Effector CD4-positive, alpha-beta T cell (primary cell): Measurements from ENCODE around the gene CST11. TPM values are rescaled to one million over a fixed set of nuclear protein-coding genes. Genes with fewer than 3 reads are reported as not detected.
"Not testable (repeated sequence)": the region's sequence is repeated elsewhere in the genome, so short reads cannot be mapped to it uniquely, and the experiment has no call there.

Experiments
- DNase-seq: peaks from one replicate; pipeline ENCODE4 v3.0.0-alpha.2; 2020
- total RNA-seq: gene quantifications from one replicate; lab custom pipeline; 2026; lab: John Stamatoyannopoulos, UW

CST11 gene, protein sequence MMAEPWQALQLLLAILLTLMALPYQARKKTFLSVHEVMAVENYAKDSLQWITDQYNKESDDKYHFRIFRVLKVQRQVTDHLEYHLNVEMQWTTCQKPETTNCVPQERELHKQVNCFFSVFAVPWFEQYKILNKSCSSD
- total RNA-seq = not detected

DNA sequence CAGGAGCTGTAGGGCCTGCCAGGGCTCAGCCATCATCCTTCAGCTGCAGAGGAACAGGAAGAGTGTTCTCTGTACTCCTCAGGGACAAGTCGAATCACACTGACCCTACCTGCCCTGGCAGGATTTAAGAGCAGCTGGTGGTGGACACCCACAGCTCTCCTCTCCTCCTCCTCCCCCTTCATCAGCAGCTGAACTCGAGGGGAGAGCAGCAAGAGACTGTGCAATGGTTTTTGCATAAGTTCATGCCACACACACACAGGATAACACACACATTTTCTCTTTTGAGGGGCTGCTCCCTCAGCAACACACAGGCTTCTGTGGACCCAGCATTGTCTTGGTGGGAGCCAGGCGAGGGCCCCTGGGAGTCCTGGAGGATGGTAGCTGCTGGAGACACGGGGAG is at the start of gene CST11:
TSS of gene CST11 (minus strand) at position 101 of the 400 bp plus-strand sequence. CDS start at position 36, 65 bp downstream.
- no peak for DNase-seq

DNA sequence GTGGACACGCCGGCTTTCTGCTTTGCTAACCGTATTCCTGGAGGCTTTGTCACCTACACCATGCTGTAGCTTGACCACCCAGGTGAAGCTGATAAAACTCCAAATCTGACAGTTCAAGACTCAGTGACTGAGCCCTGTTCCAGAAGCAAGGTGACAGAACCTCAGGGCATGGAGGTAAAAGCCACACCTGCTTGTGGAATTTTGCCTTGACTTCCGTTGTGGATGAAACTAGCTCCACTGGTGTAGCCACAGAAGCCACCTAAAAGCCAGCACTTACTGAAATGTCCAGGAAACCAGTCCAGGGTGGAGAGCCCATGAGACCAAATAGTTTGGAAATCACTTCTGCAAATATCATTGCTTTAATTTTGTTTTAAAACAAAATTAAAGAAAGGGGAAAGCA is 49.2 kb upstream of the CST11 start:
- DNase-seq = no peak

DNA sequence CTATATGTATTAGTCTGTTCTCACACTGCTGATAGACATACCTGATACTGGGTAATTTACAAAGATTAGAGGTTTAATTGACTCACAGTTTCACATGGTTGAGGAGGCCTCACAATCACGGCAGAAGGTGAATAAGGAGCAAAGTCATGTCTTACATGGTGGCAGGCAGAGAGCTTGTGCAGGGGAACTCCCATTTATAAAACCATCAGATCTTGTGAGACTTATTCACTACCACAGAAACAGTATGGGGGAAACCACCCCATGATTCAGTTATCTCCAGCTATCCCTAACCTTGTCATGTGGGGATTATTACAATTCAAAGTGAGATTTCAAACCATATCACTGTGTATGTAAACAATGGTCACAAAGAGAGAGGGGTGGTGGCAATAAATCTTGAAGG is 44.9 kb upstream of the CST11 start:
- DNase-seq = no peak

DNA sequence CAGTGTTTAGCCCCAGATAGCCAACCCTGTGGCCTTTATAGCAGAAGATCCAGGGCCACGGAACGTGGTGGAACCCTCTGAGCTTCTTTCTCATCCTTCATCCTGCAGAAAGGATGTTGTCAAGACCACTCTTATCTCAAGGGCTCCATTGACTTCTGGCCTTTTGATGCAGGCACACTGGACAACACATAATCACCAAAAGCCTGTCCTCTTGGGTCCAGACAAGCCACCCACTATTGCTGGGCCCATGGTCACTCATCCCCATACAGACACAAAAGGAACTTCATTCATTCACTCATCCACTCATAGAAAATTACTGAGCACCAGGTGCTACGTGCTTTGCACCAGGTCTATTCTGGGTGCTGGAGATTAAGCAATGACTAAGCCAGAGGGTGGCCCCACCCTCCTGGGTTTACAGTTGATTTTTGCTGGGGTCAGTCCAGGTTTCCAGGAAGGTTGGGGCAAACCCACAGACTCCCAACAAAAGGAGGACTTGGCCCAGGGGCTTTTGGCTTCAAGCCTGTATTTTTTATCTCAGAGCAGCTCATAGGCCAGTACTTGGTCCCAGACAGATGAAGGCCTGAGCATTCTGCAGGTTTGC is 40.6 kb upstream of the CST11 start:
- no peak for DNase-seq

DNA sequence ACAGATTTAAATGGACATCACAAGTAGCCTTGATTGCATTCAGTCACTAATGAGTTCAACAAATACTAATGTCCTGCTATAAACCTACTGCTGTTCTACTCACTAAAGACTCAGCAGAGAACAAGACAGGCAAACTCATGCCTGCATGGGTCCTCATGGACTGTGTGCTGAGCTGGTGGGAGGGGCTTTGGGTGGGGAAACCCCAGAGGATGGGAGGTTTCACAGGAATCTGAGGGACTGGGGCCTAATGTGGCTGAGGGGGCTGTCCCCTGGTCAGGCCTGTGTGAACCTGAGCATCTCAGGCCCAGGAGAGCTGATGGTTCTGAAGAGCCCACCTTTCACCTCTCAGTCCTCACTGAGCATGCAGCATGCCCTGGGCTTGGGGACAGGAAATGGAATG is 39.6 kb upstream of the CST11 start:
- no peak for DNase-seq

DNA sequence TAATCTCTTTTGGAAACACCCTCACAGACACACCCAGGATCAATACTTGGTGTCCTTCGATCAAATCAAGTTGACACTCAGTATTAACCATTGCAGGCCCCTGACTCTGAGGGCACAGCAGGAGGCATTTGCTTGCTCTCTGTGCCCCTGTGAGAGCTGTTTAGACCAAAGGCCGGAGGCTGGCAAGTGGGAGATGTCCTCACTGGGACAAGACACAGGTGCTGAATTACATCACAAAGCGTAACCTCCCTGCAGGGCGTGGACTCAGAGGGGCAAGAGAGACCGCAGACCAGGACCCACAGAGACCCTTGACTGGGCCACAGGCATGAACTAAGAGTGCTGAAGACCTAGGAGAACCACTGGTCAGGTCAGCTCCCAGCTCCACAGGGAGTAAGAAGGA is 38.1 kb upstream of the CST11 start, which contains the start of gene CST8:
TSS of gene CST8 (plus strand) at position 301 of the 400 bp plus-strand sequence. CDS start 551 bp downstream, outside the sequence.
- no peak for DNase-seq

DNA sequence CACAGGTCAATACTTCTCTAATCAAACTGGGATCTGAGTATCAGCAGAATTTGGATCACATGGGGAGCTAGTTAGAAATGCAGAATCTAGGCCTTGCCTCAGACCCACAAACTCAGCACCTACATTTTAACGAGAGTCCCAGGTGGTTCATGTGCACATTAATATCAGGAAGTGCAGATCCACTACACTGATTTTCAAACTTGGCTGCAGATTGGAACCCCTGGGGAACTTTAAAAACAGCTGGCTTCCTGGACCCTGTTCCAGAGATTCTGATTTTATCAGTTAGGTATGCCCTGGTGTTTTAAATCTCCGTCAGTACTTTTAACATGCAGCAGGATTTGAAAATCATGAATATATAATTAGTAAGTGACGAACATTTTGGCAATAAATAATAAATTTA is 36.3 kb upstream of the CST11 start:
- no peak for DNase-seq

DNA sequence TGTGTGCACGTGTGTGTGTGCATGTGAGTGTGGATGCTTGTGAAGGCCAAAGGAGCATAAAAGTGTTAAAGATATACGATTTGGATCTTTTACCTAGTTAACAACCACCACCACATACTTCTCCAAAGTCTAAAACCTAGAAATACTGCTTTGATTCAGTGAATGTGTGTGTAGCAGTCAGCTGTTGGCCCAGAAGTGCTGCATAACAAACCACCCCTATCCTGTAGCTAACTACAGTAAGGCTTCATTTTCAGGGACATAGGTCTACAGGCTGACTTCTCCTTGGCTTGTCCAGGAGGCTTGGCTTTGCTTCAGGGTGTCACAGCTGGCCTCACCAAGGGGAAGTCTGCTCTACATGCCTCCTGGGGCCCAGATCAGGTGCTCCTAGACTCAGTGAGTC is 35.8 kb upstream of the CST11 start:
- no peak for DNase-seq

DNA sequence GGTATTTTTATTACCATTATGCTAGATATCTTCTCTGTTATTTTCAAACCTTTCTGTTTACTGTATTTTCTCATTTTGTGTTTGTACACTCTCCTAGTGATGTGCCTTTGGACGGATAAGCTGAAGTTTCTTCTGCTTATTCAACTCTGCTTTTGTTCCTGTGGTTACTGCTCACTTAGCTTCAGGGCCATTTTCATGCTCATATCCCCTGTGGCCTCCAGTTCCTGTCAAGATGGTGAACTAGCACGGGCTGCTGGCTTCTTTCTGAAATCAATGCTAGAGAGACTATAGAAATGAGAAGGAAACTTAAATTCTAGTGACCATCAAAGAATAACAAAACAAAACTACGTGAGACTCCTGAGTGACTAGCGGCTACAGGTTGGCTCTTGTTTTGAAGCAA is 31.4 kb upstream of the CST11 start:
- no peak for DNase-seq

DNA sequence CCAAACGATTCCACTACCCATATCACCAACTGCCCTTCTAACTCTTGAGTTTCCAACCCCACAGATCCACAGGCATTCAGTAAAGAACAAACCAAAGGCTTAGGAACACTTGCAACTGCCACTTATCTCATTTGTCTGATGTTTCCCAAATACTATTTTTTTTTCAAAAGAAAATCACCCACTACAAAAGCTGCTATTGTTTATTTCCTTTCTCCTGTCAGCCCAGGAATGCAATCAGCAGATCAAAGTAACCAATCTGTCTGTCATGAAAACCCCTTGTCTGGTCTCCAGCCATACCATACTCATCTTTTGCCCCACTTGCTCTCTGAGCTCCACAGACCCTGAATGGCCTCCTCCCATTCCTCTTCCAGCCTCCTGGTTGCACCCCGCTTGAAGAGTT is 29.5 kb upstream of the CST11 start:
- no peak for DNase-seq

DNA sequence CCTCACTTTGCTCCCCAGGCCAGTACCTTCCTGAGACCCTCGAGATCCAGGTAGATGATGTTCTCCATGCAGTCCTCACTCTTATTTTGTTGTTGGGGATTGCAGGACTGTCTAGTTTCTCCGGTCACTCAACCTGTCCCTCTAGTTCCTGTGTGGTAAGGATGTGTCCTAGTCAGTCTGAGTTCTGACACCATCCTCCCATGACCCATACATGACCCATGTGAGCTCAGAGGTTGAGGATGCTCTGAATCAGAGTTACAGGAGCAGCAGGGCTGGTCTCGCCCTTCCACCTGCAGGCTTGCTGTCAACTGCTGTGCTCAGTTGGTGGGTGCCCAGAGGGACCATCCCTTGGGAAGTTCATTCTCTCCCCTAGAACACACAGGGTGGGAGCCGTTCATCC is 26.4 kb upstream of the CST11 start:
- no peak for DNase-seq

DNA sequence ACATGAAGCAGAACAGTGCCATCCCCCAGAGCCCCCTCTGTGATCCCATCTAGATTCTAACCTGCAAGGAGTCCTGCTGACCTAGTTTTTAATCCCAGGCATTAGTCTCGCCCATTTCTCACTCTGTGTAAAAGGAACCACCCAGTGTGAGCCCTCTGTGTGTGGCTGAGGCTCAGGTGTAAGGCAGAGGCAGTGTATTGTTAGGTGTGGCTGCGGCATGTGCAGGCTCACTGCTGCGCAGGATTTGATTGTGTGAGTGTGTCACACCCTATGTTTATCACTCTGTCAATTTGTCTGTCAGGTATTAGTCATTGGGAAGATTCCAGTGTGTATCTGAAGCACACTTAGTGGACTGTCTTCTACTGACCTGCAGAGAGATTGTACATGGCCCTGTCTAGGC is 24.5 kb upstream of the CST11 start:
- DNase-seq = no peak

DNA sequence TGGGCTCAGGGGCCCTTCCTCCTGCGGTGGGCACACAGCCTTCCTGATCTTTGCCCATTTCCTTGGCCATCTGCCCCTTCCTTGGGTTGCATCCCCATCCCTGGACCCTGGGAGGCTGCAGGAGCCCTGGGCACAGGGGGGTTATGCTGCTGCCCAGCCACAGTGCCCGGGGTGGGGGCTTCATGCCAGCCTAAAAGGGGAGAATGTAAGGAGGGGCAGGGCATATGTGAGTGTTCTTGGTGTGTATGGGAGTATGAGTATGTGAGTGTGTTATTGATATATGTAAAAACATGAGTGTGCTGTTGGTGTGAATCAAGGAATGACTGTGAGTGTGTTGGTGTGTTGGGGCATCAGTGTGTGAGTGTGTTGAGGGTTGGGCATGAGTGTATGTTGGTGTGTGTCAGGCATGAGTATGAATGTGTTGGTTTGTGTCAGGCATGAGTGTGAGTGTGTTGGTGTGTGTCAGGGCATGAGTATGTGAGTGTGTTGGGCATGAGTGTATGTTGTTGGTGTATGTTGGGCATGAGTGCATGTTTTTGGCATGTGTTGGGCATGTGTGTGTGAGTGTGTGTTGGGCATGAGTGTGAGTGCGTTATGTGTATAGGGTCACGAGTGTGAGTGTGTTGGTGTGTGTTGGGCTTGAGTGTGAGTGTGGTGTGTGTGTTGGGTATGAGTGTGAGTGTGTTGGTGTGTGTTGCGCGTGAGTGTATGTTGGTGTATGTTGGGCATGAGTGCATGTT is 23.5 kb upstream of the CST11 start:
- no peak for DNase-seq

DNA sequence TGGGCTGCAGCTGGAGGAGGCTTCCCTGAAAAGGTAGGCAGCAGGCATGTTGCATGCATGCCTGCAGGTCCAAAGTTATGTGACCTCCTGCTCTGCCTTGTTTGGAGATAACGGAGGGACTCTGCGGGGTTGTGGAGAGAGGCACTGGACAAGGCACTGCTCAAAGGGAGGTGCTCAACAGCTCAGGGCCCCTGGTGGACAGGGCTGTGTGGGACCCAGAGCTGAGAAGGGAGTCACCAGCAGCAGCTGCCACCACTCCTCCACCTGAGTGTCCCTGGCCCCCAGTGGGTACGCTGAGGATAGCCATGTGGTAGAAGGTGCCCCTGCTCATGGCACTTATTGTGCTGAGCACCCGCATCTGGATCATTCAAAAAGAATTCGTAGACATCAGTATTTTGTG is 22.7 kb upstream of the CST11 start:
- DNase-seq = no peak

DNA sequence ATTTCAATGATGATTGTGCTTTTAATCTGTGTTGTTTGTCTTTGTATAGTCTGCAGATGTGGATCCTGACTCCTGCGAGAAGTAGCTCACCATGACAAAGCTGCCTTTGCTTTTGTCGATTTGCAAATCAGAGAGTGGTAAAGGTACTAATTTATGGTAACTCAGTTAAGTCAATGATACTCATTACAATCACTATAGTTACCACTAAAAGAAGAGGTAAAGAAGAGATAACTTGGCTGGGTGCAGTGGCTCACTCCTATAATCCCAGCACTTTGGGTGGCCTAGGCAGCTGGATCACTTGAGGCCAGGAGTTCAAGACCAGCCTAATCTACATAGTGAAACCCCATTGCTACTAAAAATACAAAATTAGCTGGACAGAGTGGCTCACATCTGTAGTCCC is 20.6 kb upstream of the CST11 start:
- DNase-seq = not testable (repeated sequence)

DNA sequence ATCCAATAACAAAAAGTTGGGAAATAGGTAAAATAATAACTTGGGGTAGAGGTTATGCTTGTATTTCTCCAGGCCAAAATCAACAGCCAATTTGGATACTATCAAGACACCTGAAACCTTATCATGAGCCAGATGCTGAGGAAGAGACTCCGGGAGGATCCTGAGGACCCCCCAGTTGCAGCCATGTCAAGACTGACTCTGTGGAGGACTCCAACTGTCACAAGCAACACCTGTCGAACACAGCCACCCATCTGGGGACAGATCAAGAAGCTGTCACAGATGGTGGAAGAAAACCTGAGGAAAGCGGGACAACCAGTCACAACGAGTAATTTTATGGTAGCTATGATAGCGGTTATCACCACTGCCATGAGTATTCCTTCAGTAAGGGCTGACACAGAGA is 19.6 kb upstream of the CST11 start:
- DNase-seq = not testable (repeated sequence)

DNA sequence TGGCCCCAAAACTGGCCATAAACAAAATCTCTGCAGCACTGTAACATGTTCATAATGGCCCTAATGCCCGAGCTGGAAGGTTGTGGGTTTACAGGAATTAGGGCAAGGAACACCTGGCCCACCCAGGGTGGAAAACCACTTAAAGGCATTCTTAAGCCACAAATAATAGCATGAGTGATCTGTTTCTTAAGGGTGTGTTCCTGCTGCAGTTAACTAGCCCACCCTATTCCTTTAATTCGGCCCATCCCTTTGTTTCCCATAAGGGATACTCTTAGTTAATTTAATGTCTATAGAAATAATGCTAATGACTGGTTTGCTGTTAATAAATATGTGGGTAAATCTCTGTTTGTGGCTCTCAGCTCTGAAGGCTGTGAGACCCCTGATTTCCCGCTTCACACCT is 14.3 kb upstream of the CST11 start:
- DNase-seq = not testable (repeated sequence)

DNA sequence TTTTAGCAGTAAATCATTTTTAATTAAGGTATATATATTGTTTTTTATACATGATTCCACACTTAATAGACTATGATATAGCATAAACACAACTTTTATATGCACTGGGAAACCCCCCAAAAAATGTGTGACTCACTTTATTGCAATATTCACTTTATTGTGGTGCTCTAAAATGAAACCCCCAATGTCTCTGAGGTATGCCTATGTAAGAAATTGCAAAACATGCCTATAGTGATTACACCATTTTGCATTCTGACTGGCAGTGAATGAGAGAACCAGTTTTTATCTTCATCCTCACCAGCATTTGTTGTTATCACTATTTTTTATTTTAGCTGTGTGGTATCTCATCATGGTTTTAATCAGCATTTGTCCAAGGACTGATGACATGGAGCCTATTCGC is 8.5 kb upstream of the CST11 start:
- DNase-seq = no peak

DNA sequence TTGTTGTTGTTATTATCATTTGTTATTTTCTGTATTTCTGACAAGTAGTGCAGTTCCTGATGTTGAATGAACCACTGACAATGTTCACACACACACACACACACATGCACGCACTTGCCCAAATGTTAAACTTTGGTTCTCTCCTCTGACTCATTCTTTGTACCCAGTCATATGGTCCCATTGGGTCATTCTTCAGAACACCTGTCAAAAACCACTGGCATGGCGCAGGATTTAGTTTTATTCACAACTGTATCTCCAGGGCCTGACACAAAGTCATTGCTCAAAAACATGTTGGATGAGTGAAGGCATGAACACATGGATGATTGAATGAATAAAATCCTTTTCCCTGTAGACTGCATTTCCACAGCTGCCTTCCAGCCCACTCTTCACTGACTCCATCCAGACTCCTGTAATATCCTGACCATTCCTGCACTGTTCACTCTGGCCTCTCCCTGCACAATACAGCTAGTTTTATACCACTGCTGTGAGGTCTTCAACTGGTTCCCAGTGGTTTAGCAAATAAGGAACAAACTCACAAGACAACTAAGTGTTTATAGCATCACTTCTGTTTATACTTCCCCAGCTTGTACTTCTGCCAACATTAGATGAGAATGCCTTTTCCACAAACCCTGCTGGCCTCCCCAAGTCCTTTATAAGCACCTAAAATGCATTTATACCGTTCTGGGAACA is 6.9 kb upstream of the CST11 start:
- no peak for DNase-seq

DNA sequence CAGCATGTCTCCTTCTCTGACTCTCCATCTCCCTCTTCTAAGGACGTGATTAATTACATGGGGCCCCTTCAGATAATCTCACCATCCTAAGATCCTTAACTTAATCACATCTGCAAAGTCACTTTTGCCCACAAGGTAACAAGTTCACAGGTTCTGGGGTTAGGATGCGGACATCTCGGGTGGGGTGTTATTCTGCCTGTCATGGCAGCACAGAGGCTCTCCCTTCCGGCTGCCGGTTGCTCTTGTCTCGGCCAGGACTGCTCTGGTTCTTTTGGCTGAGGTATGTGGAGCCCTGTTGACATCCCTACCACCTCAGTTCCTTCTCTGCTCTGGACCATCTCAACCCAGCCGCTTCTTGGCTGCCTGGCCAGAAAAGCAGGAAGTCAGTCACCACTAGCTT is 4.2 kb upstream of the CST11 start:
- DNase-seq = no peak

DNA sequence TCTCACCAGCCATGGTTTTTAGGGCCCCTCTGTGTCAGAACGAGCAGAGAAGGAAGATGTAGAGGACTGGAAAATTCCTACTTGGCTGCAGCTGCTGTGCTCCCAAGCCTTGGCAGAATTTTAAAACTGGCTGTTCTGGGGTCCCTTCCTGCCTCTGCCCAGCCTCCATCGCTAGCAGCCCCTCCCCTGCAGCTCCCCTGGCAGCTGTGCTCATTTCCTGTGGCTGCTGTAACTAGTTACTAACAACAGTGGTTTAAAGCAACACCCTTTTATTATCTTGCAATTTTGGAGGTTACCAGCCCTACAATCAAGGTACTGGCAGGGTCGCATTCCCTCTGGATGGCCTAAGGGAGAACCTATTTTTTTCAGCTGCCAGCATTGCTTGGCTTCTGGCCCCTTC is 3.7 kb upstream of the CST11 start:
- DNase-seq = no peak

DNA sequence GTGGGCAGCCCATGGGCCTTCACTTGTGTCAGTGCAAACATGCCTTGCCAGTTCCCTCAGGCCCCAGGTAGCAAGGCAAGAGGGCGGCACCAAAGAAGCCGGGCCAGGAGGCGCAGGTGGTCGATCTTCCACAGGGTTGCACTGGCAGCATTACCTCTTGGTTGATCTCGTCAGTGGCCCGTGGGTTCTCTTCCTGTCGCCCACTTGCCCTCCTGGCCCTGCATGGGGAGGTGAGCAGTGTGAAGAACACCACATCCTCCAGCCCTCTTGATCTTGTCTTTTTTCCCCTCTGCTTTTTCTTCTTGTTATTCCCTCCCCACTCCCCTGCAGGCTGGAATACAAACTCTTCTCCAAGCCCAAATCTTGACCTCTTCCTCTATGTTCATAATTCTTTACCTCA is 3.0 kb upstream of the CST11 start:
- DNase-seq = no peak

DNA sequence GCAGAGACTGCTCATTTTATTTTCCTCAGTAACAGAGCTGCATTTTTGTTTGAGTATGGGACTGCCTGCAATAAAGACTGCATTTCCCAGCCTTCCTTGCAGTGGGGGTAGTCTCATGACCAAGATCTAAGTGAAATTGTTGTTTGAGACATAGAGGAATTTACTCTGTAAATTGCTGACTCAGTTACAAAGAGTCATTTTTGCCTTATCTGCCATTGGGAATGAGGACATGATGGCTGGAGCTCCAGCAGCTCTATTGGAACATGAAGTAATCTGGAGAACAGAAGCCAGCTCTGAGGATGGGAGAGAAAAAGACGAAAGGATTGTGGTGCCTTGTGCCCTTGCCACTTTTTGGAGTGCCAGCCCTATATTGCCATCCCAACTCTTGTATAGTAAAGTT is 2.1 kb upstream of the CST11 start:
- DNase-seq = no peak
